NCI-H1694 (cell line): ENCODE measurements around the gene MAGI3.
"Not testable (repeated sequence)": the region's sequence is repeated elsewhere in the genome, so short reads cannot be mapped to it uniquely, and the experiment has no call there.

Experiments used
- DNase-seq: peaks from one replicate; lab custom pipeline; 2025; lab: John Stamatoyannopoulos, UW

The MAGI3 gene

DNA sequence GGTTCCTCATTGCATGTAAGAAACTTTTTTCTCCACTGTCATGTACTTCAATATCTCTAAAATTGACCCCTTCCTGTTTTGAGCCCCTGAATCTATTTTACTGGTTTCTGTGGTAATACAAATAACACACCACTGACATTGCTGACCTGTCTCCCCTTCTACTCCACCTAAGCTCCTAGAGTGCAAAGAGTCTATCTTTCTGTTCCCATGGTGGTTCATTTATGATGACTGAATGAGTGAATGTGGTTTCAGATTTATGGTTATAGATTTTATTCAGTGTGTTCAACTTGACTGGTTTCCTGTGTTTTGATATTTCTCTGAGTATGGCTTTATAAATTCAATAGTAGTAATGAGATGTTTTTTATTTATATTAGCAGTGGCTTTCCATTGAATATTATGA lies 127.7 kb downstream of the MAGI3 start:
- DNase-seq: no peak

- no peak for DNase-seq
These were observed 129.2 kb downstream of the MAGI3 start for GRCh38 chr1:113519556-113519955.

- no peak for DNase-seq
These were observed 139.7 kb downstream of the MAGI3 start for GRCh38 chr1:113530021-113530420.

- no peak for DNase-seq
These were observed 141.0 kb downstream of the MAGI3 start for GRCh38 chr1:113531321-113531720.

GRCh38 chr1:113533061-113533460 lies 142.7 kb downstream of the MAGI3 start:
- no peak for DNase-seq

GRCh38 chr1:113534130-113534817 lies 144.0 kb downstream of the MAGI3 start:
- no peak for DNase-seq

- no peak for DNase-seq
These were observed 144.6 kb downstream of the MAGI3 start for GRCh38 chr1:113534875-113535274.

DNA sequence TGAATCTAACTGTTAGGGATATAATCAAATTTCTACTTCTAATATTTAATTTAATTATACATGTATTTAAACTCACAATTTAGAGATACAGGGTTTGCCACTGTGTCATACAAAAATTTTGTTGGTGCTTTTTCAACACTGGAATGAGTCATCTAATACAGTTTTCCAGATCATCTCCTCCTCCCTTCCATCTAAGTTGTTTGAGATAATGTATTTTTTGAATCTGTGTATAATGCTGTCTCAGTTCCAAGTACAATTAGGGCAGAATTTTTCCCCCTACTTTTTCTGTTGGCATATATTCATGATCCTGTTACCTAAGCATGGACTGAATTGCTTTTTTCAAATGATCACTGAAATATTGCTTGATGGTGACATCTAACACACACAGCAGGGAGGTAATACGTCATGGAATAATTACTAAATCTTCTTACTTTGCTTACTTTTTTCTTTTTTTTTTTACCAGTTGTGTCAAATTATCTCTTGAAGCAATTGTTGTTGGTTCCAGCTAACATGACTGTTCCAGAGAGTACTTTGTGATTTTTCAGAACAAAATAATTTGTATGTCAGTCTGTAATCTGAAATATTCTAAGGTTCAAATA lies 146.0 kb downstream of the MAGI3 start:
- no peak for DNase-seq

GRCh38 chr1:113538225-113538624 lies 147.9 kb downstream of the MAGI3 start:
- no peak for DNase-seq

GRCh38 chr1:113540335-113540734 lies 150.0 kb downstream of the MAGI3 start:
- DNase-seq: no peak

DNA sequence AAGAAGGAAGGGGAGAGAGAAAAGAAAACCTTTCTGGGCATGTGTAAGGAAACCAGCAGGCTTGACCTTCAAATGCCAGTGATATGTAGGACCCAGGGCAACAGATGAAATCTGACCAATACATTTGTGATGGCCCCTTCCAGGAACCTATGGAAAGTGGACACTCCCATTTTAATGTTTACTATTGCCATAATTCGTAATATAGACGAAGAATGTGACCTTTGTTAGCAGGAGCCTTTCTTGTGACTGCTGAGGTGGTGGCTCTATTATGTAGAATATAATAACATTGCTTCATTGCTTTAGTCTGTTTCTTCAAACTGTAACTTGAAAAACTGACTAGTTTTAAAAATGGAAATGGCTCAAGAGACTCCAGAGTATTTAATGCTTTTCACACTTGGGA lies 150.8 kb downstream of the MAGI3 start:
- DNase-seq: no peak

- no peak for DNase-seq
These were observed 151.9 kb downstream of the MAGI3 start for GRCh38 chr1:113542221-113542701.

- no peak for DNase-seq
These were observed 152.8 kb downstream of the MAGI3 start for GRCh38 chr1:113543110-113543509.

GRCh38 chr1:113545210-113545609 lies 154.9 kb downstream of the MAGI3 start:
- DNase-seq: no peak

DNA sequence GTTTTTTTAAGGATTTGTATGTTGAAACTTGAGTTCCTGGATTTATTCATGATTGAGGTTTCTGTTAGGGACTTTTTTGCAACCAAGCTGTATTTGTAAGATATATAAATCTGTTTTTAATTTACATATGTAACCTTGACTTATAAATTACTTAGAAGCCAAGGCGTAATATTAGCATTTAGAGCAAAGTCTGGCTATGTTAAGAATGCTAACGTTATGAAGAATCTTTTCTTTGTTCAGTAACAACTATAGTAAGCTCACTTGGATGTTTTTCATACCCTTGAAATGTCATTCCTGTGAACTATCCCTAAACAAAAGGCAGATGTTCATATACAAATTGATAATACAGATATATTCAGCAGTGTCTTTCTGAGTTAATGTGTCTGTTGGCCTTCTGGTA lies 155.3 kb downstream of the MAGI3 start:
- no peak for DNase-seq

- DNase-seq: no peak
These were observed 161.4 kb downstream of the MAGI3 start for GRCh38 chr1:113551728-113552127.

DNA sequence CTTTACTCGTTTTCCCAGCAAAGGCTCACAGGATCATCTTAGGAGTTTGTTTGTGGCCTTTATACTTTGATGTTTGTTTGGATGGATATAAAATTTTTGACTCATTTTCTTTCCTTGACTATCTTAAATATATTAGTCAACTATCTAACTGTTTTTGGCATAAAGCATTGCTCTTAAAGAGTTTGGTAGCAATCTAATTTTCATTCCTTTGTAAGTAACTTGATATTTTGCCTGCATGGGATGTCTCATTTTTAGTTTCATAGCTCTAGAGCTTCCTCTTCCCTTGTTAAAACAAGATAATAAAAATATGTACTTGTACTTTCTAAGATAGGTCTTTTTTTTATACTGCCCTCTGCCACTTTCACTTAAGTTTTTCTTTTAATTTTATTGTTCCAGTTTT lies 161.9 kb downstream of the MAGI3 start:
- DNase-seq: no peak

DNA sequence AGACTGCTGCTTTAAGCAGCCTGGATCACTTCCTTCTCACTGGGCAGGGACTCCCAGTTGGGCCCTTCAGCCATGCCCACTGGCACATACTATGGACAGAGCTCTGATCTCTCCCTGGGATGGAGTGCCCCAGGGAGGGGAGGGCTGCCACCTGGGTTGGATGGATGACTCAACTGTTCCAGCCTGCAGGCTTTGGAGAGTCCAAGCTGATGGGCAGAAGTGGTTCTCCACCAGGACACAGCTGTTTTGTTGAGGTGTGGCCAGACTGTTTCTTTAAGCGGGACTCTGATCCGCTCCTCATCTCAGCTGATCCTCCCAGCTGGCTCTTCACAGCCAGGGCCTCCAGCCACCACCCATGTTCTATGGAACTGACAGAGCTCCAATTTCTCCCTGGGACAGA lies 166.9 kb downstream of the MAGI3 start:
- DNase-seq: no peak

DNA sequence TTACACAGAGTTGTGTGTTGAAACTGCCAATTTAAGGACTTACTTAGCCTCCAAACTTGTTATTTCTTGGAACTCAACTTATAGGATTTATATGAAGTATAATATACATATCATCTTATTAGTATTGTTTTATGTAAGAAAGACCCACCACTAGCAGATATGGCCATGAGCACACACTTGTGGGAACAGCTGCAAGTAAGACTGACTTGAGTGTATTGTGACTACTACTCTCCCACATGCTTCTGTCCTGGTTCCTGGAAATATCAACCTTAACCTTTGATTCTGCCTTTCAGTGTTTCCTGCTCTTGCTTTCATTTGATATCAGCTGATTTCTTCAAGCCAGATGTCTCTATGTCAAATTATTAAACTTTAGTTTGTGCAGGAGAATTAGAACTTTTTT lies 175.3 kb downstream of the MAGI3 start:
- no peak for DNase-seq

DNA sequence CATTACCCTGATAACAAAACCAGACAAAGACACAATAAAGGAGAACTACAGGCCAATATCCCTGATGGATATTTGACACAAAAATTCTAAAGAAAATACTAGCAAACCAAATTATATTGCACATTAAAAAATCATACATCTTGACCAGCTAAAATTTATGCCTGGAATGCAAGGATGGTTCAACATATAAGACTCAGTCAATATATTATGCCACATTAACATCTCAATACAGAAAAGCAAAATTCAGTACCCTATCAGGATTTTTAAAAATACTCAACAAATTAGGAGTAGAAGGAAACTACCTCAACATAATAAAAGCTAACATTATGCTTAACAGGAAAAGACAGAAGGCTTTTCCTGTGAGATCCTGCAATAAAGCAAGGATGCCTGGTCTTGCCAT lies 177.1 kb downstream of the MAGI3 start:
- no peak for DNase-seq

- not testable (repeated sequence) for DNase-seq
These were observed 185.5 kb downstream of the MAGI3 start for GRCh38 chr1:113575744-113576260.

DNA sequence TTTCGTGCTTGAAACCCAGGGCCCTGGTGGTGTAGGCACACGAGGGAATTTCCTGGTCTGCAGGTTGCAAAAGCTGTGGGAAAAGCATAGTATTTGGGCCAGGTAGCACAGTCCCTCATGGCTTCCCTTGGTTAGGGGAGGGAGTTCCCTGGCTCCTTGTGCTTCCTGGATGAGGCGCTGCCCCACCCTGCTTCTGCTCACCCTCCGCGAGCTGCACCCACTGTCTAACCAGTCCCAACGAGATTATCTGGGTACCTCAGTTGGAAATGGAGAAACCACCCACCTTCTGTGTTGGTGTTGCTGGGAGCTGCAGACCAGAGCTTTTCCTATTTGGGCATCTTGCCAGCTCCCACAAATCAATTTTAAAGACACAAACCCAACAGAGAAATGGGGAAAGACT lies 186.0 kb downstream of the MAGI3 start:
- no peak for DNase-seq

- DNase-seq: no peak
These were observed 189.1 kb downstream of the MAGI3 start for GRCh38 chr1:113579256-113580018.
